RWPE2 (cell line): ENCODE results near the gene SLC44A1.

Source experiments
- ATAC-seq: fragments of 200-7000 bp; cut with Tn5 transposase; 3 replicates; pipeline ENCODE4 v1.9.1; 2021; ENCODE audit warnings: low read depth
- DNase-seq: peaks from one replicate; pipeline ENCODE4 v3.0.0-alpha.2; 2020; ENCODE audit warnings: low spot score
- H3K27ac ChIP-seq: fragments of 450-650 bp; 2 replicates; pipeline ENCODE4 v1.5.1; 2017; ENCODE audit warnings: mild to moderate bottlenecking; ENCODE audit not compliant: poor library complexity, severe bottlenecking
- H3K27me3 ChIP-seq: fragments of 250-450 bp; sonication (Bioruptor Pico); 2 replicates; pipeline ENCODE4 v1.5.1; 2021; ENCODE audit warnings: mild to moderate bottlenecking, moderate library complexity; ENCODE audit not compliant: insufficient read depth, poor library complexity, severe bottlenecking
- H3K36me3 ChIP-seq: fragments of 250-450 bp; sonication (Bioruptor Pico); 2 replicates; pipeline ENCODE4 v1.5.1; 2020; ENCODE audit warnings: low read depth, mild to moderate bottlenecking, moderate library complexity
- H3K4me1 ChIP-seq: fragments of 250-450 bp; sonication (Bioruptor Pico); 2 replicates; pipeline ENCODE4 v1.5.1; 2021; ENCODE audit warnings: mild to moderate bottlenecking, moderate library complexity; ENCODE audit not compliant: insufficient read depth, poor library complexity, severe bottlenecking
- H3K4me3 ChIP-seq: fragments of 250-450 bp; sonication (Bioruptor Pico); 2 replicates; pipeline ENCODE4 v1.5.1; 2021; ENCODE audit warnings: mild to moderate bottlenecking, moderate library complexity; ENCODE audit not compliant: severe bottlenecking
- H3K9me3 ChIP-seq: fragments of 250-450 bp; sonication (Bioruptor Pico); 2 replicates; pipeline ENCODE4 v1.5.1; 2021; ENCODE audit warnings: mild to moderate bottlenecking, moderate library complexity; ENCODE audit not compliant: severe bottlenecking
- TF ChIP-seq, protein P1 (sequence below): fragments of 450-650 bp; IDR thresholded peaks from one replicate; pipeline ENCODE4 v1.5.1; 2017; ENCODE audit warnings: mild to moderate bottlenecking, moderate library complexity; ENCODE audit not compliant: poor library complexity, severe bottlenecking

The SLC44A1 gene

DNA sequence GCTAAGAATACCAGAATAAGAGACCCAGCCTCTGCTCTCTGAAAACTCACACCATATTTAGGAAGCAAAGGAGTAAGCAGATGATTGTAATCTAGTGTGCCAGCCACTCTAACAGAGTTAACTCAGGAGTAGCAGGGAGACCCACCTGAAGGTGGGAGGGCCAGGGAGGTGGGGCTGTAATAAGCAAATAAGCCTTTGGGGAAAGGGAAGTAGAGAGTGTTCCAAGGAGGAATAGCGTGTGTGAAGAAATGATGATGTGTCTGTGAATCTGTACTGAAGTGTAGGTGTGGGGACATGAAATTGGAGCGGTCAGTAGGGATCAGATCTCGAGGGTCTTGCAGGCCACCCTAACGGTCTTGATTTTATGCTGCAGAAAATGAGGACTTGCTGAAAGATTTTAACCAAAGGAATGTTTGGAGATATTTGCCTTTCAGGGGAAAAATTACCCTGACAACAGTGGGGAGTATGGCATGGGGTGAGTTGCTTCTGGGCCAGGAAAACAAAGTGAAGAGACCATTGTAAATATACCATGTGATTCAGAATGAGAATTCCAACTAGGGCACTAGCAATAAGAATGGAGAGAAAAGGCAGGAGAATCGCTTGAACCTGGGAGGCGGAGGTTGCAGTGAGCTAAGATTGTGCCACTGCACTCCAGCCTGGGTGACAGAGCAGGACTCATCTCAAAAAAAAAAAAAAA, 159.2 kb downstream of the SLC44A1 start:
- DNase-seq = no peak
- Histone ChIP-seq H3K9me3 (no peaks in the 10 kb centered on the region), H3K36me3 (no peaks in the 10 kb centered on the region), H3K4me3 (no peak overlapping the region), H3K27ac (no peak overlapping the region), H3K27me3 (no peaks in the 10 kb centered on the region), H3K4me1 (no peaks in the 10 kb centered on the region)
- no peak for ATAC-seq
- TF ChIP-seq, protein P1, sequence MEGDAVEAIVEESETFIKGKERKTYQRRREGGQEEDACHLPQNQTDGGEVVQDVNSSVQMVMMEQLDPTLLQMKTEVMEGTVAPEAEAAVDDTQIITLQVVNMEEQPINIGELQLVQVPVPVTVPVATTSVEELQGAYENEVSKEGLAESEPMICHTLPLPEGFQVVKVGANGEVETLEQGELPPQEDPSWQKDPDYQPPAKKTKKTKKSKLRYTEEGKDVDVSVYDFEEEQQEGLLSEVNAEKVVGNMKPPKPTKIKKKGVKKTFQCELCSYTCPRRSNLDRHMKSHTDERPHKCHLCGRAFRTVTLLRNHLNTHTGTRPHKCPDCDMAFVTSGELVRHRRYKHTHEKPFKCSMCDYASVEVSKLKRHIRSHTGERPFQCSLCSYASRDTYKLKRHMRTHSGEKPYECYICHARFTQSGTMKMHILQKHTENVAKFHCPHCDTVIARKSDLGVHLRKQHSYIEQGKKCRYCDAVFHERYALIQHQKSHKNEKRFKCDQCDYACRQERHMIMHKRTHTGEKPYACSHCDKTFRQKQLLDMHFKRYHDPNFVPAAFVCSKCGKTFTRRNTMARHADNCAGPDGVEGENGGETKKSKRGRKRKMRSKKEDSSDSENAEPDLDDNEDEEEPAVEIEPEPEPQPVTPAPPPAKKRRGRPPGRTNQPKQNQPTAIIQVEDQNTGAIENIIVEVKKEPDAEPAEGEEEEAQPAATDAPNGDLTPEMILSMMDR = no peak

DNA sequence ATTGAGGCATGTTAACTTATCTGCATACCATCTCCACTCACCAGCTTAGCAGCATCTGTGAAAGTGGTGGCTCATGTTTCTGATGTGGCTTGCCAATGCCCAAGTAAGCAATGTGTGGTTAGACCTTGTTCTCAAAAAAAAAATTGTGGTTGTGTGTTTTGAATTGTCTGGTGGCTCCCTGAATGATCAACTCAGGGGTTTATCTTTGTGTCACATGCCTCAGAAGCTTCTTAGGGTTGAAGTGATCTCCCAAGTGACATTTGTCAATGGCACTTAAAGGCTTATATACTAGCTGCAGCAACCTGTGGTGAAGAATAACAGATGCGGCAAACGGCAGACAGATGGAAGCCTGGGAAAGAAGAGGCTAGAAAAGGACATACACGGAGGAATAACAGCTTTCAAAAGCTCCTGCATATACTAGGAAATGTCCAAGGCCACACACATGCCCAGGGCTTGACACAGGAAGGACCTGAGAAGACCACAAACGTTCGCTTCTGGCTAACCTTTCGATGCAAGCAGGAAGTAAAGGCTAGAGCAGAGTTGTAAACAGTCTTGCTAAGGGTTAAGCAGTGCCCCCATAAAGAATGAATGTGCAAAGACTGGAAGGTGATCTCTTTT, 161.2 kb downstream of the SLC44A1 start:
- Histone ChIP-seq H3K4me1 (no peaks in the 10 kb centered on the region), H3K27me3 (no peaks in the 10 kb centered on the region), H3K36me3 (no peaks in the 10 kb centered on the region), H3K4me3 (no peak overlapping the region), H3K27ac (no peak overlapping the region), H3K9me3 (no peaks in the 10 kb centered on the region)
- ATAC-seq = no peak
- DNase-seq = no peak
- TF ChIP-seq, protein P1 = no peak

DNA sequence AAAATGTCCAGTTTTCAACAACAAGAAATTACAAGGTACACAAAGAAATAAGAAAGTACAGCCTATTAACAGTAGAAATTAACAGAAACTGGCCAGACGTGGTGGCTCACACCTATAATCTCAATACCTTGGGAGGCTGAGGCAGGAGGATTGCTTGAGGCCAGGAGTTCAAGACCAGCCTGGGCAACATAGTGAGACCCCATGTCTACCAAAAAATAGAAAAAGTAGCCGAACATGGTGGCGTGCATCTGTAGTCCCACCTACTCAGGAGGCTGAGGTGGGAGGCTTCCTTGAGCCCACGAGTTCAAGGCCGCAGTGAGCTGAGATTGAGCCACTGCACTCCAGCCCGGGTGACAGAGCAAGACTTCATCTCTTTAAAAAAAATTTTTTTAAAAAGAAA, 161.9 kb downstream of the SLC44A1 start:
- TF ChIP-seq, protein P1 = no peak
- H3K27ac ChIP-seq = no peak overlapping the region
- no peaks in the 10 kb centered on the region for H3K36me3 ChIP-seq
- H3K4me1 ChIP-seq = no peaks in the 10 kb centered on the region
- H3K4me3 ChIP-seq = no peak overlapping the region
- ATAC-seq = no peak
- no peaks in the 10 kb centered on the region for H3K27me3 ChIP-seq
- H3K9me3 ChIP-seq = no peaks in the 10 kb centered on the region
- no peak for DNase-seq

DNA sequence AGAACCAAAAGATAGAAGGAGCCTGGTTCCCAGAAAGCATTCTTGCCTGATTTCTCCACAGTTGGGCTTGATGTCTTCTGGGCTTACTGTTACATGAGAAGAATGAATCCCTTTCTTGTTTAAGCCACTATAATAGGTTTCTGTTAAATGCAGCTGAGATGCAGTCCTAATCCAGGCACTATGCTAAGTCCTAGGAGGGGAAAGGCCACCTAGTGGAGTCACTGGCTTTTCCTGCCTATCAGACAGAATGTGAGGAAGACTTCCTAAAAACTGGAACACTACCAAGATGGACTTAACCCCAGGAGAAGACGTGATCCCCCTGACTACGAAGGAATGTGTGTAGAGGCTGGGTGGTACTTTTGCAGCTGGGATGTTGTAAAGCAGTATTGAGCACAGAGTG, 169.1 kb downstream of the SLC44A1 start:
- no peak for DNase-seq
- Histone ChIP-seq H3K4me1 (no peaks in the 10 kb centered on the region), H3K27me3 (no peaks in the 10 kb centered on the region), H3K4me3 (no peak overlapping the region), H3K27ac (no peak overlapping the region), H3K9me3 (no peaks in the 10 kb centered on the region), H3K36me3 (no peaks in the 10 kb centered on the region)
- TF ChIP-seq, protein P1 = peak; percentile 40
- peak; percentile 70 for ATAC-seq
